ENCODE data around the gene MMP26.

Gene MMP26

DNA sequence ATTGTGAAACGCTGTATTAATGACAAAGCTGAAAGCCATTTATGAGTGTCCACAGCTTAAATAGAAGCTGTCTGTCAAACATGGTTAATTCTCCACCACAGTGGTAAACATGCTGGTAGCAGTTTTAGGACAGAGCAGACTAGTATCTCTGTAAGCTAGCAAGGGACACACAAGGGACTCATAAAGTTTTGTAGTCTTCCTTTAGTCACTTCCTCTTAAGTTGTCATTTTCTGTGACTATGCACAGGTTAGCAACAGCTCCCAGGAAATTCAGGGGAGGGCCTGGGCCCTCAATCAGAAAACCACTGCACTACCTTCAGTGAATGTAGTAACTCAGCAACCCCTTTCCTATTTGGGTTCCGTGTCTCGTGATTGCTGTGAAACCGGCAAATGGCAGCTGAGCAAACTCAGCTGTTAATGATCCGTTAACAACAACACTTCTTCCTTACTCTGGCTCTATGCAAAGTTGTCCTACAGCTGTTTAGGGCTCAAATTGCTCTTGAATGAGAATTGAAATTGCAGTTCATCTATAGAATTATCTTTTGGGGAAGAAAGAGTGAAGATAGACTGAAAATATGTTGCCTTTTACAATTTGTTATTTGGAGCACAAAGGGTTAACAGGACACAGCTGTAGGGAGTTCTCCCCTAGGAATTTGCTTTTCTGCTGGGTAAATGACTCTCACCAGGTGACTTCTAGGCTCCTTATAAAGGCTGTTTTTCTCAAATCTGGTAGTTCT, at the start of gene MMP26:
Gene MMP26 (plus strand): TSS at position 731 of the 736 bp plus-strand sequence.
- DNase-seq (ENCODE audit: low spot score), result no peak

DNA sequence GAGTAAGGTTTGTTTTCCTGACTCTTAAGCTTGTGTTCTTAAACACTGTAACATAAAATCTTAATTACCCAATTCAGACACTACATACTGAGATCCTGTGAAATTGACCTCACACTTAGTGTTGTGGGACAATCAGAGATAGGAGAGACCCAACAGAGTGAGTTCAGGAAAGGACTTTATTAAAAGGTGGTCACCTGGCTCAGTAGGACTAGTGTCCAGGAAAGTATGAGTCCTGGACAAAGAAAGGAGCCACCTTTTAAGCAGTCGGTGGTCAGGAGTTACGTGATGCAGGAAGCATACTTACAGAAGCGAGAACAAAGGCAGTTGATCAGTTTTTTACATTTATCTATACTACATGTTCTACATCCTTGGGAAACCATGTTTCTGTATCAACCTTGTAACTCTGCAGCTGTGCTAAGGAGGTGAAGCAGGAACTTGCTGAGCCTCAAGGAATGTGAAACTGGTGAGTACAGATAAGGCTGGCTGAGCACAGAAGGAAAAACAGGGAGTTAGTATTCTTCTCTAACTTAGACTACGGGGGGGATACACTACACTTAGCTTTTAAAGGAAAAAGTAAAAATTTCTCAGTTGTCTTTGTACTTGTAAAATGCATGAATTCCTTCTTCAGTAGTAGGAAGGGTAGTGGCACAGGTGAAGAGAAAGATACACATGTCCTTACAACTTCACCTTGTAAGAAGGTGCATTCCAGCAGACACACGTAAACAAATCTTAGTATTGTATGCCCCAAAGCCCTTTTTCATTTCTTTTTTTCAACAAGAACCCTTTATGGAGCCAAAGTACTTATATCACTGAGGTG, 45.7 kb upstream of the MMP26 start:
- no peak for DNase-seq (ENCODE audit: low spot score)

DNA sequence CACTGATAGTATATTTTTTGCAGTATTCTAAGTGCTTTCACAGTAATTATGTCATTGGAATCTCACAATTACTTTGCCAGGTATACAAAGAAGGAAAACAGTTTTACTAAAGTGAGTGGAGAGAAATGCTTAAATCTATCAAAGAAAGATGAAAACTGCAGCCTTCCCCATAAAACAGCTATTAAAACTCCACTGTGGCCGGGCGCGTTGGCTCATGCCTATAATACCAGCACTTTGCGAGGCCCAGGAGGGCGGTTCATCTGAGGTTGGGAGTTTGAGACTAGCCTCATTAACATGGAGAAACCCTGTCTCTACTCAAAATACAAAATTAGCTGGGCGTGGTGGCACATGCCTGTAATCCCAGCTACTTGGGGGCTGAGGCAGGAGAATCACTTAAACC, 41.7 kb upstream of the MMP26 start:
- no peak for DNase-seq (ENCODE audit: low spot score)

DNA sequence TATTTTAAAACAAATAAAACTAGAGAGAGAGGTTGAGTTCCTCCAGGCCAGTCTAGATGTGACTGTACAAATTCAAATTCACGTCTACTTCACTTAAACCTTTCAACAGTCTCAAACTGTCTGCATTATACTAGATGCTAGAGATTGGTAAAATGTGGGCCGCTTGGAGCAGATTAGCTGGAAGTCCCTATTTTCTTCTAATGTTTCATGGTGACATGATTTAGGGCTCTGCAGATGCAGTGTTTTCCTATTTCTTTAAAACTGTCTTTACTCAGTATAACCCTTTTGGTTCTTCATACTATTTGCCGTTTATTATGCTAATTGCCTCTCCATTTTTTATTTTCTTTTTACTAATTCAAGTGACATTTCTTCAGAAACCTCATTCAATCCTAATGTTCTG, 40.4 kb upstream of the MMP26 start:
- DNase-seq (ENCODE audit: low spot score), result no peak

DNA sequence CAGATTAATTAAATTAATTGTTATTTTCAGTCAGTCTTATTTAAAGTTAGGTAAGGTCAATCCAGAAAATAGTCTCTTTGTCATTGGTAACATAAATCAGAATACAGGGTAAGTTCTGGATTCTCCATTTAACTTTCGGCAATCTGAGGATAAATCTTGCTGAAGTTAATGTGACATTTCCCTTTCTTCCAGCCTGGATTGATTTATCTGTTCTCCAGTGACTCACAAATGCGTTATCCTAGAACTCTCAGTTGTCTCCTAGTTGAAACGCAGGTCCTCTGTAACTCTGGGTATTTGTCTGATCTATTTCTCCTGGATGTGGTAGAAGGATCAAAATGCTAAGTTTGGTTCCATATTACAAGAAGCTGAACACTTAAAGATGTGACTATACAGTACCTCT, 39.8 kb upstream of the MMP26 start:
- DNase-seq (ENCODE audit: low spot score), result no peak

DNA sequence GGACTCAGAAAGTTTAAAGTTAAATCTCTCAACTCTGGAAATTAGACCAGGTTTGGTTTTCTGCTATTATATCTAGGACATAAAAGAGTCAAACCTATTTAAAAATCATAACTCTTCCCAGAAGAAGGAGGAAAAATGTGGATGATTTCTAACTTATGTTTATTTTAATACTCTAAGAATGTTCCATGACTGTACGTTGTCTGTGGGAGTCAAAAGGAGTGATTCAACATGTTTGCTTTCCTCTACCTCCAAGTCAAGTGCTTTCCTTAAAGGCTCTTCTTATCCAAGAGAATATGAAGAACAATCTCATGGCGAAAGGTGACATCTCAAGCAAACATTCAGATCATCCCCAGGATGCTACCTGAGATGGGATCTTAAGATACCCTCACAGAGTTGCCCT, 39.2 kb upstream of the MMP26 start:
- no peak for DNase-seq (ENCODE audit: low spot score)

DNA sequence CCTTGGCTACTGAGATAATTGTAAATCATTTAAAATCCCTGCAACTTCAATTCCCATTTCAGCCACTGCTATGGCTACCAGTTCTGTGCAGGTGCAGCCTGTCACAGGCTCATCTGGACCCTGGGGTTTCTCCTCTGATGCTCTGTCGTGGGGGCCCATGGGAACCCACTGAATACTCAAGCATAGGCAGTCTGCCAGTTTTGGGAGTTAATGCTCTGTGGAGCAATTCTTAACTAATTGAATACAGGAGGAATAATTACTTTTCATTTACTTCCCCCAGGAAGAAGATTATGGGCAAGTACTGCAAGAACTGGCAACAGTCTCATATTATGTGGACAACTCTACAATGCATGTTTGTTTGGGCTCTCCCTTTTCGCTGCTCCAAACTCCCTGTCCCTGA, 32.8 kb upstream of the MMP26 start:
- no peak for DNase-seq (ENCODE audit: low spot score)

DNA sequence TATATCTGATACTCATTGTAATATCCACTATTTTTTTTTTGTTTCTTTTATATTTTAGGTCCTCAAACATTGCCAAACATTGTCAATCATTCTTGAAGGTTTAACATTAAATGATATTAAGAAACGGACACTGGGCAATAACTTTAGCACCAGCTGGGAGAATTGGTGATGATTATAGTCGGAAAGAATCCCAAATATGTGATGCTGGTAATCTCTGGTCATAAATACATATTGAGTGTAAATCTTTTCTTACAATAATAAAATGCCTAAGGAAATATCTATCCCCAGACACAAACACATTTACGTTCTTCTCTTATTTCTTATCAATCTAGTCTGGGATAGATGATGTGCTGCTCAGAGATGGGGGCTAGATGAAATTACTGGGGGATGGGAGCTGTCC, 32.1 kb upstream of the MMP26 start:
- no peak for DNase-seq (ENCODE audit: low spot score)

DNA sequence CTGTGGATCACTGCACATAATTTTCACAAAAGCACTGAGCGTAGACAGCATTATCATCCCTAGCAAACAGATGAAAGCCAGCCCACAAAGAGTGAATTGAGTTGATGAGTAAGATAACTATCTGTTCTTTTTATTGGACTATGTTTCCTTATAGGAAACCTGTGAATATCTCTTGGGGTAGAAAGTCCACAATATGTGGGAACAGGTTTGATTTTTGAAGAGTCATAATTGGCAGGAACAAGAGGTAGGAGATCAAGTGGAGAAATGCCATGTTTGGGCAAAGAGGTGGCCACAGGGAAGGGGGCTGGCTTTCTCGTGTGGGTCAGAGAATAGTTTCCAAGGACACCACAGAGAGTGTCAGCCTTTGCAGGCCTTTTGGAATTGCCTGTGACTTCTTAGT, 30.8 kb upstream of the MMP26 start:
- no peak for DNase-seq (ENCODE audit: low spot score)

DNA sequence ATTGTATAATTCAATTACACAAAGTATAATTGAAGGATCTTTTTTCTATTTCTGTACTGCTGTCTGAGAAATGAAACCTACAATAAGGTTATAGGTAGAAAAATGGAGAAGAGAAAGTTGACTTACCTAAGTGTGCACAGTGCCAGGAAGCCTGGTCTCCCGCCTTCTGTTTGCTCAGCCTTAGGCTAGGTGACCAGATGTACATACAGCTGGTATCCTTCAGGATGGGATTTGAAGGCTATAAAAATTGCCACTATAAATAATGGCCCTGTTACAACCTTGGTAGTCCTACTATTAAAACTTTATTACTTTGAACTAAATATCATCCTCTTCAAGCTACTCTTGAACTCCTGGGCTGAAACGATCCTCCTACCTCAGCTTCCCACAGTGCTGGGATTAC, 26.6 kb upstream of the MMP26 start:
- no peak for DNase-seq (ENCODE audit: low spot score)

DNA sequence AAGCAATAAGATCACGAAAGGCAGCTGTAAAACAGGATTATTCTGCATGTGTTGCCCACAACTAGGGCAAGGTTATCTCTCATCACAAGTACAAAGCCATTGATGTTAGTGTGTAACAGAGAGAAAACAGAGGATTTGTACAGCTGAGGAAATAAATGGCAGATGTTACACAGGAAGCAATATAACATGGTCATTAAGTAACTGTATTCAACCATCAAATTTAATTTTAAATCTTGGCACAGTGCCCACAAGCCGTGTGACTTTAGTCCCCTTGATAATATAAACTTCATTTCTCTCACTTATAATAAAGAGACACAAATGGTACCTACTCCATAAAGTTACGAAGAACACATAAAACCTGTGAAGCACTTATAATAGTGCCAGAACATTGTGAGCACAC, 24.2 kb upstream of the MMP26 start:
- DNase-seq (ENCODE audit: low spot score), result no peak

DNA sequence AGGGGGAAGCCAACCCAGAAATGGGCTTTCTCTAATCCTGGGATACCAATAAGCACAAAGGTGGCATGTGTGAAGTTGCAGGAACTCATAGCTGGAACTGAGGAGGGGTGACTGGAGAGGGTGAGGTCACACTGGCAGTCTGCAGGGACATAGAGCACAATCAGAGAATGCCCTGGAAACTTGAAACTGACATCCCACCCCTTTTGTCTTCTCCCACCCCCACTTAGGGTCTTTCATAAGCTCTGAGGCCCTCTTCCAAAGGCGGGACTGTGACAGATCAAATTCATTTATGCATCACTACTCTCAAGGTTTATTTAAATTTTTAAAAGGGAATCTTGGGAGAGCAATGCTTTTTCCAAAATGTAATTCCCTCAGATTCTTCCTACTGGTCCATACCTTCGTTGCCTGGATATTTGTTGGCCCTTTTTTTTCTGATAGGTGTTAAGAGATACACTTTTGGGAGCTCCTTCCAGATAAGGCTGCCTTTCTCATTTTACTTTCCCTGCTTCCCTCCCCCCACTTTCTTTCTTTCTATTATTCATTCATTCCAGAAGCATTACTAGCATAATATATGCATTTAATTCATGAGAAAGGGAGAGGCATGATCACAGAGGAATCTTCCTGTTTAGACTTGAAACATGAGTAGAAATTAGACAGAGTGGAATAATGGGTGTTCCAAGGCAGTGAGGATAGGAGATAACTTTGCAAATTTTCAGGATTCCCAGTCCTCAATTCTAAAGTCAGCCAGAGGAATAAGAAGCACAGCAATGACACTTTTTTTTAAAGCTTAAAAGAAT, 21.8 kb upstream of the MMP26 start:
- no peak for DNase-seq (ENCODE audit: low spot score)

DNA sequence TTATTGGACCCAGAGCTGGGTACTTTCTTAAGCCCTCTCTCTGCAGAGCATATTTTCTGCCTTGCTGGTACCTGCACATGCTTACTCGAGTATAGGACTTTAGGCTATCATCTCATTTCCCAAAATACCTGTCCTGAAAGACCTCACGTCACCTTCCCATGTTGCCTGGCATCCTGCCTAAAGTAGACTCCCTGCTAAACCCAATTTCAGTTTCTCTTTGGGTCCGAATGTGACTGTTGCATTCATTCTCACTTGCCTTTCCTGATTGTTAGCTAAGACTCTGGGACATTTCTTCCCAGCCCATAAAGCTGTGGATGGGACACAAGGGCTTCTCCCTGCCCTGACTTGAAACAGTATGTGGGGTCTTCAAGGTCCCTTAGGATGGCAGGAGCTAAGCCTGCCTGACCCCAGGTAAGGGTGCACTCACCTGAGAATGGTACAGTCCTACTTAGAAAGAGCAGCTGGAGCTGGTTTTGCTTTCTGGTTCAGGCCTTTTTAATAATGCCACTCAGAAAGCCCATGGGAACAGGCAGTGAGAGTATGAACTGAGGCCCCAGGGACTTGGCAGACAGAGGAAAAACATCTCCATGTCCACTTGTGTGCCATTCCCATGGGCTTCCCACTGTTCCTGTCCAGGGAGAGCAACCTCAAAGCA, 19.8 kb upstream of the MMP26 start:
- no peak for DNase-seq (ENCODE audit: low spot score)

DNA sequence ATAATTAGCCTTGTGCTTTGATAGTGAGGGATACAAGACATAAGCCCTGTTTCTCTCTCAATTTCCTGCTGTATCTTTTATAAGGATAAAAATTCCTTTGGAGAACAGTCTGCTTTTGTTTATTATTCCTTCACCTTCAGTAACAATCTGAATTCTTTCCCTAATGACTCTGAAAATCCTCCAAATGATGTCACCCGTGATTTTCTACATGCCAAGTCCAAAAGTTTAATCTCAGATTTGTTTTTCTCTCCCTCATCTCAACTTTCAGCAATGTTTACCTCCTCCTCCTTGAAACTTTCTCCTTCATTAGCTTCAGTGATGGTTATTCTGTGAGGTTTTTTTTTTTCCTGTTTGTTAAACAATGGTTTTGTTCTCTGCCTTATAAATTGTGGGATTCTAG, 9.1 kb upstream of the MMP26 start:
- DNase-seq (ENCODE audit: low spot score), result no peak

DNA sequence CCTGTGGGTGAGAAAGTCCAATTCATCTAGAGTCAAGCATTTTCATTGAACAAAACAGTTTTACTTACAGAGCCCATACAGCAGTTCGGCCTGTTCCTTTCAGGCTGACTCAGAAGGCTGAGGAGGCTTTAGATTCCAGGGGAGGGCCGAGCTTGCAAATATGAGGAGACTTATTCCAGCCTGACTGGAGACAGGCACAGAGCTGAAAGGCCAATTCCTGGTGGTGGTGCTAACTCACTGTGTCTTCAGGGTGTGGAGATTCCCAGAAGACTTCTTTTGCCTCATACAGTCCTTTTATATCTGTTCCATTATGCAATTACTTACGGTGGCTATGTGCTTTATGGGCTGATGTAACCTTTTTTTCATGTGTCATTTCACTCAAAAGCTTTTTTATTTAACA, 7.0 kb upstream of the MMP26 start, which contains the start of gene OR51E2:
Gene OR51E2 (minus strand): TSS at position 269 of the 400 bp plus-strand sequence. CDS start 15,142 bp downstream, outside the sequence.
- DNase-seq (ENCODE audit: low spot score), result no peak

DNA sequence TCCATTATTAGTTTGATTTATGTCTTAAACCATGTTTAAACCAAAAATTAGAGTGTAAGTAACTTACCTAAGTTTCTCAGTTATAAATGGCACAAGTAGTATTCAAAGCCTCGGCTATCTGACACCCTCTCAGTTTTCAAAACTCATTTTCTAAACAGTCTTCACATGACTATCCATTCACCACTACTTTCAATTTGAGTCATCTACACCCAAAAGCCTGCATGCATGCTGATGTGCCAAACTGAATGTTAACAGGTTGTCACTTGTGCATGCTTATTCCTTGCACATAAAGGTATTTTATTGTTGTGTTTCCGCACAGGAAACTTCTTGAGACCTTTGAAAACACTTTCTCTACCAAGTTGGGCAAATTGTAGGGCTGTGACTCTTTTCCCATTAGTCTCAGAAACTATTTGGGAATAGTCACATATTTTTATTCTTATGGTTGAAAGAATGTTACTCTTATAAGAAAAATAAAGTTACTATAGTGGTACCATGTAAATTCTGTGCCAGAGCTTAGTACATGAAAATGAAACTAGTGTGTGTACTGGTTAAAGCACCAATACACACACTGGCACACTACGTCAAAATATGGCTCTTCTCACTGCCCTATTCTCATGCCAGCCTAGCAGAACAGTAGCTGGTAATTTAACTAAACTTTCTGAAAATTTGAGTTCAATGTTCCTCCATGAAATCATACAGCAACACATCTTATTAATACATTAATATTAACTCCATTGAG, 4.7 kb upstream of the MMP26 start:
- DNase-seq (ENCODE audit: low spot score), result no peak

DNA sequence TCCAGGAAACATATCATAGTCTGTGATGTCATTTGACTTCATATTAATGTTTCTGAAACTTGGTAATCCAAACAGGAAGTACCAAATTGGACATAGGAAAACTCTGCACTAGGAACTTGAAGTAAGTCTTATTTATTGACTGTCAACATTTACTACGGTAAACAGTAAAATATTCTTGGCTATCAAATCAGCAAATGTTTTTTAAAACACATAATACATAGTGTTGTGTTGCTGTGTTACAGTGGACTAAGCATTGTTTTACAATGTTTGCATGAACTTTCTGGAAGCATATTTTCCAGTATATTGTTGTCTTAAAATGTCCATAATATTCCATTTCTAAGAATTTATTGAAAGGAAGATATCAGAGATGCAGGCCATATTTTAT, 4.2 kb upstream of the MMP26 start:
- no peak for DNase-seq (ENCODE audit: low spot score)

DNA sequence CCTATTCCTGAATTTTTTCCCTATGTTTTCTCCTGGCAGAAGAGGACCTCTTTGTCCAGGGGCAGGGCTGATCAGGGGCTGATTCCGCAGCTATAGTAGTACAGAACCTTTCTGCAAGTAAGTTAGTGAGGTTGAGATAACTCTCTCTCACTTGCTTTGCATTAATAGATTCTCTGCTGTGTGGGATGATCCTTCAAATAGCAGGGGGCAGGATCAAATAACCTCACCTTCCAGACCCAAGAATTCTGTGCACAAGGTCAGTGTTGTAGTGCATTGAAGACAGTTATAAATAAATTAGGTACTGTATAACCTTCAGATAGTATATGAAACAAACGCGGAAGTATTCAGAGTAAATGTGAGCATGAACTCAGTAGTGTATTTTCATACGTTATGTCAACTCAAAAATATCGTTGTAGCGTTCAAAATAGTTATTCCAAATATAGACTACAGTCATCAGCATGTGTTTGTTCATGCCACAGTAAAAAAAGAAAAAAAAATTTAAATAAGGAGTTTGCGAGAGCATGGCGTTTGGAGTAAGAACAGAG, 278 bp downstream of the MMP26 start:
- DNase-seq (ENCODE audit: low spot score), result no peak

DNA sequence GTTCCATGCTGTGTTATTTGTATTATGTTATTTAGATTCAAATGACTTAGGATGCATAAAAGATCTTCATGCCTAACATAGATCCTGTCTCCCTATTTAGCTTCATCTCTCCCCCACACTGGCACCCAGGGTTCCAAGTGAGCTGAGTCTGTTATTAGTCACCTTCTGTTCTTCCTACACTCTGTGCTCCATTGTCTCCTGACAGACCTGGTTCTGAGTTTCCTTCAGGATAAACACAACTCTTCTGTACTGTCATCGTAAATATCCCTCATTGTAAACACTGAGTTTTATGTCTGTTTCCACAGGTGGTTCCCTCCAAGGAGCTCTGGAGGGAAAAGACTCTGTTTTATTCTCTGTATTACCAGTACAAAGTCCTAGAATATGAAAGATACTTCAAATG, 8.7 kb downstream of the MMP26 start:
- no peak for DNase-seq (ENCODE audit: low spot score)

DNA sequence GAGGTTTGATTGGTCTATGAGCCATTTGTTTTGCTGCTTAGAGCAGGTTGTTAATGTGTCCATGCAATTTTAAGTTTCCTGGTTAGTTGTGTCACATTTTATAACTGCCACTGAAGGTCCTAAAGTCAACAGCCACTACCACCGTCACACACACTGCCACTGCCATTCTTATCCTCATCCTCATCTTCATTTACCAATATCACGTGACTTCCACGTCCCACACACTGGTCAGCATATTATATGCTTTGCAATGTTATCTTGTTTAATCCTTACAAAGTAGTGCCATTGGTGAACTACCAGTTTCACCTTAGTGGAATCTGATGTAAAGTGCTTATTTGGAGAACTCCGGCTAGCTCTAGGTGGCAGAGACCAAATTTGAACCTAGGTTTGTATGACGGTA, 9.7 kb downstream of the MMP26 start:
- no peak for DNase-seq (ENCODE audit: low spot score)
